Measurements from ENCODE around the gene SELENOK.

SELENOK gene

DNA sequence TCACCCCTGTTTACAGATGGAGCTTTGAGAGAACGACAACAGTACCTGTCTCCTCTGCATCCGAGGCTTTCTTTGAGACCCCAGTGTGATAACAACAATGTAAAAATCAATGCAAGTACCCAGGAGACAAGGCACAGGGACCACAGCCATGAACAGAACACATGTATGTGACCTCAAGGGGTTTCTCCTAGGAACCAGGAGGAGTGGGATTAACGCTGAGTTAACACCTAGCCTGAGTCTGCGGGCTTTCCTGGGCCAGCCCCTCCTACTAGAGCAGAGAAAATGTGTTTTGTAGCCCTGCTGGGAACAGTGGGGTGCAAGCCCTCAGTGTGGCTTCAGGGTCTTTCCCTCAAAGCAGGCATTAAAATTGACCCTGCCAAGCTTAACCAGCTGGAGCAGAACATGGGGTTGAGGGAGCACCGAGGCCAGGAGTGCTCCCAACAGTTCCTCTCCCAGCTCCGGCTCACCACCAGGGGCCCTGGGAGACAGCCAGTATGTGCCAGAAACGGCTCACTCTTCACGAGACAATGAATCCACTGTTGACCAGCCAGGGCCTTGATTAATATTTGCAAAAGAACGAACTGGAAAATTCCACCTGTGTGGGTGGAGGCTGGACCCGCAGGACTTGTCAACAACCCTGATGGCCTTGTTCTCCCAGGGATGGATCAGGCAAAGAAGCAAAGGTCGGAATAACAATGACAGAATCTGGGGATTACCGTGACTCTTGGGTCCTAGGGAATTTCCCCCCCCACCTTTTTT lies 49.0 kb downstream of the SELENOK start:
- no peak for DNase-seq

DNA sequence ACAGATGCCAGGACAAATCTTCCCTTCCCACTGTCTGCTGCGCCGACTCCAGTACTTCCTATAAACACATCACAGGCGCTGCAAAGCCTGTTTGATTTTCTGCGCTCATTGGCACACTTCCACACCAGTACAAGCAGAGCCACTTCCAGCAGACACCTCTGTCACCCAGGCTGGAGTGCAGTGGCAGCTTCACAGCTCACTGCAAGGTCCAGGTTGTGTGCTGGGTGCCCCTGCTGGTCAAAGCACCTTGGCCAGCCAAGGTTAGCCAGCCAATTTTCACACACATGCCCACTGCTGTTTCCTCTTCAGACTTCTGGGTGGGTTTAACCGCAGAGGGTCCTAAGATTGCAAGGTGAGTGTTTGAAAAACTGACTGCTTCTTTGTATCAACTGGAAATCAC lies 50.4 kb downstream of the SELENOK start:
- DNase-seq = no peak

DNA sequence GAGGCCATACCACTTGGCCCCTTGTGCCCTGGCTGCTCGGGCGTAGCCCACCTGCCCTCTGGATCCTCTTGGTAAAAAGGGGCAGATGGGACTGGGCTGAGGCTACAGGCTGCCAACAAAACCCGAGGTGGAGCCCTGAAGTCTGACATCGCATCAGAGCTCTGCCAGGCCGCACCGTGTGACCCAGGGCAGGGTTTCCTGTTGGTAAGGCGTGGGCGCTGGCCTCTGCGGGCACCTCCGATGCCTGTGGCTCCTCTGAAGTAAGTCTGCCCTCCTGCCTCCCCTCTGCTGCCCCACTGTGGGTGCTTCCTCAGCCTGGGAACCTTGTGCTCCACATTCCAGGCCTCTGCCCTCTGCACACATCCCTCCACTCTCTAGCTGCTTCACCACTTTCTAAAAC lies 54.3 kb downstream of the SELENOK start:
- no peak for DNase-seq

DNA sequence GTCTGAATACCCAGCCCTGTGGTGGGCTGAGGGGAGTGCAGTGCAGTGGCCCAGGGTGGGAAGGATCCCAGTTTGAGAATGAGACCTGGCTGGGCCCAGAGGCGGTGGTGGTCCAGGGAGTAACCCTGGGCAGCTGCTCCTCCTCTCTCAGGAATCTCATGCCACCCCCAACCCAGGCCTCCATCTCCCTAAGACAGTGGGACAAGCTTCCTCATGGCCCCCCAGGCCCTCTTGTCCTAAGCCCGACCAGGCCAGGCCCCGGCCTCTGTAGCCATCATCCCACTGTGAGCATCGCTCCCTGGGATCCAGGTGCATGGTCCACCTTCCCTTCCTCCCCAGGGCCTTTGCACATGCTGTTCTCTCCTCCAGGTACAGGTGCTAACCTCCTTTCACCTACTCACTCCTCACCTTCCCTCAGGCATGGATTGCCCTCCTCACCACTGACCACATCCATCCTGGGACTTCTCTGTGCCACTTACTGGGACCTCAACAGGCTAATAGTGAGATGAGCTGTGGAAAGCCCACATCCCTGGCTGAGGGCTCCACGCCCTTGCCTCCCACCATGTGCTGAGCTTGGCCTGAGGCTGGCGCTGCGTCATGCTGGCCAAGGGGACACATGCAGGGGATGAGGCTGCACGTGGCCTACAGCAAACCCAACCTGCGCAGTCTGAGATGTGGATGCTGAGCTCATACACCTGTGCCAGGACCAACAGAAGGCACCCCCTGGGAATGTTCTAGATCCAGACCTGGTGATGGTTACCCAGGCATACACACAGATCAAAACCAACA lies 55.4 kb downstream of the SELENOK start:
- DNase-seq = no peak

DNA sequence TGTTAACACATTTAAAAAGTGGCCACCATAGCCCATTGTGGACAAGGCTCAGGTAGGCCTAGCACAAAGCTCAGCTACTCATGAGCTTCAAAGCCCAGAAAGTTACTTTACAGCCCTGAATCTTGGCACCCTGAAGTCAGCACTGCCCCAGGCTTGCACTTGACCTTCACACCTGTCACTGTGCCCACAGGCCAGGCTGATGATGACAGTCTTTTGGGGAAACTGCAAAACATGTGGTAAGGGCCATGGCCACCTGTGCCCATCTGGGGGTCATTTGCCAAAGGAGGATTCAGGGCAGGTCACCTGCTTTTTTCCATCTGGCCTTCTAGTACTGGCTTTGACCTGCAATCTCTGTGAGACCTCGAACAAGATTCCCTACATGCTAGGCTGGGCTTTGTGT lies 56.4 kb downstream of the SELENOK start:
- no peak for DNase-seq

DNA sequence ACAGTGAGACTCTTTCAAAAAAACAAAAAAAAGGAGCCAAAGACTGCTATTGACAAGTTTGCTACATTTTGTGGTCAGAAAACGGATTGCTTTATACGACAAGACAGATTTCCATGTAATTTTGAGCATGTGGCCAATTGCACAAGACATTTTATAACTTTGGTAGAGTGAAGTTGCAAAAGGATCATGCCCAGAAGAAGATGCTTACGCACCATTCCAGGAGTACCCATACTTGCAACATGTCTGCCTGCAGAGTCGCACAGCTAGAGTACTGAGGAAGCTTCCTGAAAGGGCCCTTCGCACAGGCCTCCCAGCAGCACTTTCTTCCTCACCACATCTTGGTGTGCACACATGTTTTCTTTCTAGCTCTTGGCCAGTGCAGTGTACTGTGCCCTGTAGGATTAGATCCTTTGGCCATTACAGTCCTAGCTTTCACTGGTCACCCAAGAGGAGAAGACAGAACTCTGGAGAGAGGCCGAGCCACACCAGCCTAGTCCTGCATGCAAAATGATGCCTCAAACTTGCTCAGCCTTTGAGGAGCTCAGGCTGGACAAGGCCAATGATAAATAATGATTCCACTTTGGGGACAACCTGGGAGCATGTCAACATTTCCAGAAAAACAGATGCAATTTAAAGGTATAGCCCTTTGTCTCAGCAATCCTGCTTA lies 57.1 kb downstream of the SELENOK start:
- DNase-seq = no peak

All from T-helper 9 cell (primary cell).